AG04449 (cell line): ENCODE data around the gene UBL7.

ENCODE experiments used
- CTCF ChIA-PET: fragments of 350-600 bp; formaldehyde crosslinking; extraction: SDS; loops from one replicate; lab custom pipeline; 2021; ENCODE audit warnings: antibody characterized with exemption; lab: Yijun Ruan, JAX
- POLR2A ChIA-PET: fragments of 400-600, 350-600 bp; formaldehyde crosslinking; extraction: SDS; loops from one replicate; lab custom pipeline; 2020; ENCODE audit warnings: antibody characterized with exemption, inconsistent platforms; lab: Yijun Ruan, JAX
- DNase-seq: peaks from one replicate; pipeline ENCODE4 v3.0.0-alpha.2; 2010; ENCODE audit warnings: low read depth, low spot score
- H3K4me3 ChIP-seq: 2 replicates; pipeline ENCODE4 v1.5.1; 2011; ENCODE audit warnings: low read depth, mild to moderate bottlenecking, control low read depth, low read length
- TF ChIP-seq, protein P1 (sequence below): IDR thresholded peaks from one replicate; pipeline ENCODE4 v1.5.1; 2011; ENCODE audit warnings: mild to moderate bottlenecking, moderate library complexity, low read length, control low read depth, inconsistent platforms; ENCODE audit not compliant: insufficient read depth; ENCODE audit errors: missing control alignments

UBL7 gene

DNA sequence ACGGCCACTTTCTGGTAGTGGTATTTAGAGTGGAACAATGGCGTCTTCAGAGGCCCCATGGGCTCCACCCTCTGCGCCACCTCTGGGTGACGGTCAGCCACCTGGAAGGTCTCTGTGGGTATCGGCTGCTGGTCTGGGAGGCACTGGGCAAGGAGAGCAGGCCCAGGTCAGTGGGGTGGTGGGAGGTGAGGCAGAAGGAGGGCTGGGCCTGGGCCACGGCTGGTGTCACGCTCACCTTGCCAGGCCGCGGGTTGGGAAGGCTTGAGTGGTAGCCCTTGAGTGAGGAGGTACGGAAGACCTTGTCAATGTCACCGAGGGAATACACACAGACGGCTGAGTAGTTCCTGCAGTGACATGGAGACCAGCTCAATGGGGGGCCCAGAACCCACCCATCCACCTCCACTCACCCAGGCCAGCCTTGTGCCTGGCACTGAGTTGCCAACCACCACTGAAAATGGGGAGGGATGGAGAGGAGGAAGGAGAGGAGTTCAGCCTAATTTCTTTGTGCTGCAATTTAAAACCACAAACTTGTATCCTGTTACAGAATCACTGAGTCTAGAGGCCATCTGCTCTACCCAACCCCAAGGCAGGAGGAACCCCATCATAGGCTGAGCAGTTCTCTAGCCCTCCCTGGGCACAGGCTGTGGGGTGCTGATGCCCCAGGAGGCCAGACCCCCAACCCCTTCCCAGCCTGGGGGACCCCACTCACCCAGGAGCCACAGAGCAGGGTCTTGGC is 46.2 kb downstream of the UBL7 start:
- DNase-seq, result no peak
- POLR2A ChIA-PET, result no interaction called here

DNA sequence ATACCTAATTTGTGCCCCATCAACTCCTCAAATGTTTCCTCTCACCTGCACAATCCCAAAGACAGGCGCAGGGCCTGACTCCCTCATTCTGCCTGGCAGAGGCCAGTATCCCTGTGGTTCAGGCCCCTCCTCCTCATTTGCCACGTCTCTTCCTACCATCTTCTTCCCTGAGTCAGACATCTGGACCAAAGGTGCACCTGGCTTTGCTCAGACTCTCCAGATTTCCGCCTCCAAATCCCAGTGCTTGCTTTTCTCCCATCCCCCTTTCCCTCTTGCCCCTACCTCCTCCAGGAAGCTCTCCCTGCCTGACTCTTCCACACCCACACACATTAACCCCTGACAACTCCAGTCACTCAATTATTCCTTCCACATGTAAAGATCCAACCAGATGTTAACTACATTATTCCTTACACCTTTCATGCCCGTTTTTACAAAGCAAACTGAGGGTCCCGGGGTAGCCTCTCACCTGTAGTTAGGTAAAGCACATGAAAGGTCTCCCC is 46.8 kb downstream of the UBL7 start:
- DNase-seq, result no peak
- ChIA-PET POLR2A (no interaction called here), CTCF (interaction anchor here (0.6 to 1.5 kb wide), 2 partner anchors 18 to 31 kb away, joined by 3 read pairs; no protein-coding TSS in a partner anchor)
- no peak overlapping the region for H3K4me3 ChIP-seq
- TF ChIP-seq, protein P1, sequence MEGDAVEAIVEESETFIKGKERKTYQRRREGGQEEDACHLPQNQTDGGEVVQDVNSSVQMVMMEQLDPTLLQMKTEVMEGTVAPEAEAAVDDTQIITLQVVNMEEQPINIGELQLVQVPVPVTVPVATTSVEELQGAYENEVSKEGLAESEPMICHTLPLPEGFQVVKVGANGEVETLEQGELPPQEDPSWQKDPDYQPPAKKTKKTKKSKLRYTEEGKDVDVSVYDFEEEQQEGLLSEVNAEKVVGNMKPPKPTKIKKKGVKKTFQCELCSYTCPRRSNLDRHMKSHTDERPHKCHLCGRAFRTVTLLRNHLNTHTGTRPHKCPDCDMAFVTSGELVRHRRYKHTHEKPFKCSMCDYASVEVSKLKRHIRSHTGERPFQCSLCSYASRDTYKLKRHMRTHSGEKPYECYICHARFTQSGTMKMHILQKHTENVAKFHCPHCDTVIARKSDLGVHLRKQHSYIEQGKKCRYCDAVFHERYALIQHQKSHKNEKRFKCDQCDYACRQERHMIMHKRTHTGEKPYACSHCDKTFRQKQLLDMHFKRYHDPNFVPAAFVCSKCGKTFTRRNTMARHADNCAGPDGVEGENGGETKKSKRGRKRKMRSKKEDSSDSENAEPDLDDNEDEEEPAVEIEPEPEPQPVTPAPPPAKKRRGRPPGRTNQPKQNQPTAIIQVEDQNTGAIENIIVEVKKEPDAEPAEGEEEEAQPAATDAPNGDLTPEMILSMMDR, result no peak

More for the DNA sequence above, 46.2 kb downstream of the UBL7 start:
- TF ChIP-seq, protein P1, result no peak
- H3K4me3 ChIP-seq, result no peak overlapping the region
- CTCF ChIA-PET, result interaction anchor here (0.6 kb wide), 1 partner anchor 17 kb away, joined by 3 read pairs; no protein-coding TSS in a partner anchor

- TF ChIP-seq, protein P1, result no peak
- no peak for DNase-seq
- H3K4me3 ChIP-seq, result no peak overlapping the region
- POLR2A ChIA-PET, result no interaction called here
- CTCF ChIA-PET, result interaction anchor here (1.5 kb wide), 2 partner anchors 26 to 31 kb away, joined by 3 read pairs; no protein-coding TSS in a partner anchor
These were observed 47.4 kb downstream of the UBL7 start for GRCh38 chr15:74413350-74414080.

- CTCF ChIA-PET, result interaction anchor here (1.0 to 1.8 kb wide), 5 partner anchors 9 to 30 kb away, joined by 3 to 6 read pairs (median 4); no protein-coding TSS in a partner anchor
- TF ChIP-seq, protein P1, result no peak
- no peak overlapping the region for H3K4me3 ChIP-seq
- POLR2A ChIA-PET, result interaction anchor here (0.7 kb wide), 1 partner anchor 22 kb away, joined by 4 read pairs; no protein-coding TSS in a partner anchor
- DNase-seq, result no peak
These were observed 48.8 kb downstream of the UBL7 start for GRCh38 chr15:74412159-74412558.

DNA sequence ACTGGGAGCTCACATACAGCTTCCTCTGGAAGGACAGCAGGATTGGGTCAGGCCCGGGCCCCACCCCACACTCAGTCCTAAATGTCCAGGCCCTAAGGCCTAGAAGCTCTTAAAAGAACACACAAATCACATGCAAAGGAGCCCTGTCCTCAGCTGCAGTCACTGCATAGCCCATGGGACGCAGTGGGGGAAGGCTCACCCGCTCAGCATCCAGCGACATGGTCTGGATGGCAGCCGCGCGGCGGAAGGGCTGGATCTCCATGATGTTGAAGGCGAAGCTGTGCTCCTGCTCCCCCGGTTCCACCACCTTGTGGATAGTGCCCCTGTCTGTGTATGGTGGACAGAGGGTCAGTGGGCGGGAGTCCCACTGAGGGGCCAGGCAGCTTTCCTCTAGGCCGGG is 49.3 kb downstream of the UBL7 start:
- no peak for DNase-seq
- ChIA-PET POLR2A (interaction anchor here (0.9 kb wide), 1 partner anchor 19 kb away, joined by 3 read pairs; no protein-coding TSS in a partner anchor), CTCF (interaction anchor here (1.0 to 1.8 kb wide), 5 partner anchors 9 to 29 kb away, joined by 3 to 6 read pairs (median 5); no protein-coding TSS in a partner anchor)
- TF ChIP-seq, protein P1, result no peak
- H3K4me3 ChIP-seq, result no peak overlapping the region

DNA sequence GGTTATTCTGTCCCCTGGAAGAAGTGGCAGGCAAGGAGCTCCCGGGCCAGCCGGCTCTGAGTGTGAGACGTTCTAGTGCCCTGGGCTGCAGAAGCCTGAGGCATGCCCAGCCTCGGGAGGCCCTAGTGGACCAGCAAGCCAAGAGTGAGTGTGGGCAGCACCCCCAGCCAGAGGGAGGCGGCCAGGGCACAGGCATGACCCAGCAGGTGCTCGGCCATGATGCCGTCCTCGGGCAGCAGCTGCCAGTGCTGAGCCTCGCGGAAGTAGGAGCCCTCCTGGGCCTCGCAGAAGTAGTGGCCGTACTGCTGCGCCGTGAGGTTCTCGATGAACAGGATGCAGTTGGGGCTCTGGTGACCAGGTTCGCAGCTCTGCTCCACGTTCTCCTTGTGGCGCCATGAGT is 50.5 kb downstream of the UBL7 start:
- DNase-seq, result no peak
- H3K4me3 ChIP-seq, result no peak overlapping the region
- POLR2A ChIA-PET, result interaction anchor here (0.9 kb wide), 1 partner anchor 20 kb away, joined by 3 read pairs; no protein-coding TSS in a partner anchor
- CTCF ChIA-PET, result interaction anchor here (1.1 to 1.8 kb wide), 6 partner anchors 10 to 28 kb away, joined by 3 to 6 read pairs (median 4); no protein-coding TSS in a partner anchor
- TF ChIP-seq, protein P1, result no peak
